Prostate gland (tissue), 2 donors: ENCODE results near the gene ZFAND2B.
A peak's percentile ranks its signal among the peaks of the same experiment; 100 is the strongest.

ENCODE experiments used
- CTCF ChIP-seq, 4 experiments: fragments of 200-600 bp in 2 of 4; fragments of 450-650 bp in 2 of 4; sonication (generic) in 2 of 4; IDR thresholded peaks; 1 replicate in 3 of 4; 2 replicates in 1 of 4; pipeline ENCODE4 v1.5.1; 2016 to 2019; ENCODE audit warnings: antibody characterized with exemption in 4 of 4, mild to moderate bottlenecking in 2 of 4, moderate library complexity in 2 of 4
- POLR2A ChIP-seq: fragments of 450-650 bp; IDR thresholded peaks from one replicate; pipeline ENCODE4 v1.6.1; 2016; ENCODE audit warnings: antibody characterized with exemption, mild to moderate bottlenecking
- POLR2AphosphoS5 ChIP-seq: sonication (generic); formaldehyde crosslinking; IDR thresholded peaks from one replicate; pipeline ENCODE4 v1.6.1; 2017; ENCODE audit warnings: antibody characterized with exemption

- TF ChIP-seq CTCF (IDR thresholded peaks at IDR 0.05) (peak; percentile 16 to 68 (median 62)), POLR2AphosphoS5 (peak; percentile 58), POLR2A (no peak)
These were observed 35.3 kb upstream of the ZFAND2B start for GRCh38 chr2:219171231-219171651.
